ENCODE measurements around the gene SPEF2.
"Not testable (repeated sequence)": the region's sequence is repeated elsewhere in the genome, so short reads cannot be mapped to it uniquely, and the experiment has no call there.

SPEF2 gene

GRCh38 chr5:35826056-35826455, 208.4 kb downstream of the SPEF2 start:
- DNase-seq: no peak

- no peak for DNase-seq
Observed at GRCh38 chr5:35826554-35826953, 208.9 kb downstream of the SPEF2 start.

- peak; percentile 46 to 79 for DNase-seq
Observed at GRCh38 chr5:35828082-35828598, 210.5 kb downstream of the SPEF2 start.

- no peak for DNase-seq
Observed at GRCh38 chr5:35830587-35830986, 212.9 kb downstream of the SPEF2 start.

GRCh38 chr5:35832762-35833161, 215.1 kb downstream of the SPEF2 start:
- DNase-seq: no peak

- DNase-seq: no peak
Observed at GRCh38 chr5:35833224-35833623, 215.6 kb downstream of the SPEF2 start.

- DNase-seq: no peak
Observed at GRCh38 chr5:35835796-35836742, 218.4 kb downstream of the SPEF2 start.

GRCh38 chr5:35838370-35839042, 220.8 kb downstream of the SPEF2 start:
- DNase-seq: no peak

- no peak for DNase-seq
Observed at GRCh38 chr5:35842856-35843255, 225.2 kb downstream of the SPEF2 start.

- DNase-seq: not testable (repeated sequence)
Observed at GRCh38 chr5:35845508-35845907, 227.8 kb downstream of the SPEF2 start.

- DNase-seq: no peak
Observed at GRCh38 chr5:35847491-35847890, 229.8 kb downstream of the SPEF2 start.

- DNase-seq: no peak
Observed at GRCh38 chr5:35847961-35848360, 230.3 kb downstream of the SPEF2 start.

GRCh38 chr5:35849860-35850259, 232.2 kb downstream of the SPEF2 start:
- no peak for DNase-seq

GRCh38 chr5:35850967-35851680, 233.5 kb downstream of the SPEF2 start:
- peak; percentile 39 to 43 for DNase-seq

GRCh38 chr5:35852084-35852734, 234.5 kb downstream of the SPEF2 start:
- peak; percentile 79 for DNase-seq

- DNase-seq: no peak
Observed at GRCh38 chr5:35852773-35853172, 235.1 kb downstream of the SPEF2 start.

- peak; percentile 79 to 83 for DNase-seq
Observed at GRCh38 chr5:35853631-35854030, 236.0 kb downstream of the SPEF2 start.

- DNase-seq: no peak
Observed at GRCh38 chr5:35854248-35854647, 236.6 kb downstream of the SPEF2 start.

- DNase-seq: no peak
Observed at GRCh38 chr5:35855187-35855586, 237.5 kb downstream of the SPEF2 start.

- not testable (repeated sequence) for DNase-seq
Observed at GRCh38 chr5:35856186-35856764, 238.6 kb downstream of the SPEF2 start.

GRCh38 chr5:35856765-35857351, 239.2 kb downstream of the SPEF2 start, which contains the start of gene IL7R:
Gene IL7R (plus strand): TSS chr5:35856891. CDS start chr5:35856978, 87 bp downstream.
- peak; percentile 78 to 92 for DNase-seq

All from inflammatory macrophage treated with lipopolysaccharide for 1 hour (primary cell).